A549 (cell line): ENCODE data around the gene FAM153A. TPM values are rescaled to one million over a fixed set of nuclear protein-coding genes. Genes with fewer than 3 reads are reported as not detected.
"Not testable (repeated sequence)": the region's sequence is repeated elsewhere in the genome, so short reads cannot be mapped to it uniquely, and the experiment has no call there.

ENCODE experiments used
- ATAC-seq, 2 experiments: fragments of 200-7000 bp in 1 of 2; fragments of >200 bp in 1 of 2; cut with Nextera tagmentation in 1 of 2; cut with Tn5 transposase in 1 of 2; 3 replicates each; pipeline versions ENCODE4 v1.8.0 to v1.9.1; 2018 to 2020; ENCODE audit warnings: mild to moderate bottlenecking in 1 of 2, moderate library complexity in 1 of 2
- CTCF ChIA-PET: fragments of 300-600 bp; sonication (Branson Sonifier 250); formaldehyde crosslinking; extraction: SDS; loops from one replicate; lab custom pipeline; 2021; ENCODE audit warnings: antibody characterized with exemption, inconsistent platforms; lab: Yijun Ruan, JAX
- POLR2A ChIA-PET: fragments of 350-600 bp; formaldehyde crosslinking; extraction: SDS; loops from one replicate; lab custom pipeline; 2021; ENCODE audit warnings: antibody characterized with exemption, inconsistent platforms; lab: Yijun Ruan, JAX
- DNase-seq, 2 experiments: peaks; one replicate each; pipeline versions ENCODE4 v3.0.0 to v3.0.0-alpha.2; 2011 to 2016; ENCODE audit warnings: low read depth in 1 of 2, low spot score in 1 of 2
- FAIRE-seq: peaks from 2 replicates; lab custom pipeline; 2011; peaks lifted over from hg19 to GRCh38; lab: Jason Lieb, UNC
- H3K27ac ChIP-seq, 2 experiments: fragments of >200 bp; sonication (Bioruptor Twin); formaldehyde crosslinking; 3 replicates each; pipeline ENCODE4 v1.5.1; 2016 to 2017
- H3K4me1 ChIP-seq: fragments of >200 bp; sonication (Bioruptor Twin); formaldehyde crosslinking; 3 replicates; pipeline ENCODE4 v1.6.1; 2016
- H3K4me2 ChIP-seq: fragments of >200 bp; sonication (Bioruptor Twin); formaldehyde crosslinking; 3 replicates; pipeline ENCODE4 v1.6.1; 2016
- H3K4me3 ChIP-seq: fragments of >200 bp; sonication (Bioruptor Twin); formaldehyde crosslinking; 3 replicates; pipeline ENCODE4 v1.5.1; 2016
- H3K9me3 ChIP-seq: fragments of >200 bp; sonication (Bioruptor Twin); formaldehyde crosslinking; 3 replicates; pipeline ENCODE4 v1.6.1; 2016
- WGBS: methylation state at CpG from one replicate; pipeline ENCODE4 v1.1.6; 2017; ENCODE audit errors: missing lambda C conversion rate; 5-methylcytosine and 5-hydroxymethylcytosine counted together
- polyA plus RNA-seq, 4 experiments: library from polyadenylated mRNA; depleted of rRNA in 3 of 4; stranded (reverse); fragments of >200 nt; fragmentation: RNase III in 1 of 4; extraction: RNeasy Plus Mini Kit Qiagen cat#74134 plus additional on column Dnase treatment in 1 of 4; gene quantifications; 2 replicates in 3 of 4; 3 replicates in 1 of 4; pipeline ENCODE4 v1.2.3, GENCODE V29; 2011 to 2017

The FAM153A gene
- polyA plus RNA-seq, 2 of the 4 experiments (the other 2 are of a cell fraction): not detected

- ATAC-seq, H3K4me3 ChIP-seq, H3K4me1 ChIP-seq, CTCF ChIA-PET, POLR2A ChIA-PET, H3K27ac ChIP-seq, H3K9me3 ChIP-seq, DNase-seq, H3K4me2 ChIP-seq, FAIRE-seq: not testable (repeated sequence)
- WGBS: 50% methylated on average over 4 of the region's 7 CpGs
These were observed 57.8 kb downstream of the FAM153A start for GRCh38 chr5:177724858-177725257.

GRCh38 chr5:177723831-177724485 lies 58.7 kb downstream of the FAM153A start:
- POLR2A ChIA-PET, CTCF ChIA-PET, FAIRE-seq: not testable (repeated sequence)

GRCh38 chr5:177722829-177723228 lies 59.9 kb downstream of the FAM153A start:
- FAIRE-seq, H3K4me3 ChIP-seq, H3K4me2 ChIP-seq, DNase-seq, H3K27ac ChIP-seq, CTCF ChIA-PET, POLR2A ChIA-PET, H3K4me1 ChIP-seq, H3K9me3 ChIP-seq, ATAC-seq: not testable (repeated sequence)
- WGBS: 28% methylated on average over 3 of the region's 8 CpGs

More at GRCh38 chr5:177723831-177724485, 58.7 kb downstream of the FAM153A start:
- not testable (repeated sequence) for ATAC-seq, H3K4me2 ChIP-seq, H3K4me3 ChIP-seq, H3K4me1 ChIP-seq, H3K27ac ChIP-seq, DNase-seq, H3K9me3 ChIP-seq
- WGBS: 90% methylated on average over 2 of the region's 6 CpGs

GRCh38 chr5:177719989-177720388 lies 62.7 kb downstream of the FAM153A start:
- H3K9me3 ChIP-seq, POLR2A ChIA-PET, H3K4me1 ChIP-seq, H3K4me3 ChIP-seq, ATAC-seq, DNase-seq, FAIRE-seq, CTCF ChIA-PET, H3K27ac ChIP-seq, H3K4me2 ChIP-seq: not testable (repeated sequence)
- no CpG with 5 or more reads among the region's 8 CpGs for WGBS

GRCh38 chr5:177715423-177715822 lies 67.3 kb downstream of the FAM153A start:
- POLR2A ChIA-PET, H3K9me3 ChIP-seq, ATAC-seq, H3K4me1 ChIP-seq, H3K4me3 ChIP-seq, FAIRE-seq, H3K27ac ChIP-seq, DNase-seq, H3K4me2 ChIP-seq: not testable (repeated sequence)
- WGBS: 61% methylated on average over 1 of the region's 1 CpG
- CTCF ChIA-PET: interaction anchor here (0.7 kb wide), 1 partner anchor 108 kb away, joined by 3 read pairs; no protein-coding TSS in a partner anchor

- H3K4me1 ChIP-seq, H3K4me3 ChIP-seq, ATAC-seq, H3K4me2 ChIP-seq, H3K9me3 ChIP-seq, POLR2A ChIA-PET, H3K27ac ChIP-seq, DNase-seq, CTCF ChIA-PET: not testable (repeated sequence)
- WGBS: 49% methylated on average over 7 of the region's 22 CpGs
- peak; percentile 36 for FAIRE-seq
These were observed 86.6 kb downstream of the FAM153A start for GRCh38 chr5:177696100-177696499.

GRCh38 chr5:177695356-177695930 lies 87.3 kb downstream of the FAM153A start:
- H3K4me1 ChIP-seq, FAIRE-seq, H3K4me2 ChIP-seq, H3K4me3 ChIP-seq, CTCF ChIA-PET, DNase-seq, ATAC-seq, POLR2A ChIA-PET, H3K9me3 ChIP-seq, H3K27ac ChIP-seq: not testable (repeated sequence)
- 61% methylated on average over 9 of the region's 12 CpGs for WGBS

GRCh38 chr5:177694518-177694835 lies 88.2 kb downstream of the FAM153A start:
- H3K9me3 ChIP-seq, POLR2A ChIA-PET, H3K4me1 ChIP-seq, H3K4me2 ChIP-seq, H3K4me3 ChIP-seq, FAIRE-seq, CTCF ChIA-PET, DNase-seq, H3K27ac ChIP-seq: not testable (repeated sequence)
- ATAC-seq: 0 out of 6 replicates have a peak, but pooled peaks of 1 of the 2 experiments have one; percentile 9
- no CpG with 5 or more reads among the region's 2 CpGs for WGBS

GRCh38 chr5:177693671-177694517 lies 88.8 kb downstream of the FAM153A start:
- 42% methylated on average over 6 of the region's 8 CpGs for WGBS
- H3K4me3 ChIP-seq, H3K9me3 ChIP-seq, H3K4me2 ChIP-seq, FAIRE-seq, POLR2A ChIA-PET, DNase-seq, CTCF ChIA-PET, H3K27ac ChIP-seq, H3K4me1 ChIP-seq: not testable (repeated sequence)
- peak; percentile 31 to 44; a peak in 2 of 6 replicates for ATAC-seq

- H3K4me3 ChIP-seq, POLR2A ChIA-PET, H3K9me3 ChIP-seq, H3K27ac ChIP-seq, H3K4me1 ChIP-seq, DNase-seq, FAIRE-seq, CTCF ChIA-PET, H3K4me2 ChIP-seq: not testable (repeated sequence)
- WGBS: 78% methylated on average over 5 of the region's 7 CpGs
- peak; percentile 22 to 45; a peak in 3 of 6 replicates for ATAC-seq
These were observed 89.7 kb downstream of the FAM153A start for GRCh38 chr5:177692969-177693368.

GRCh38 chr5:177692507-177692906 lies 90.2 kb downstream of the FAM153A start:
- not testable (repeated sequence) for ATAC-seq

More at GRCh38 chr5:177692507-177692906, 90.2 kb downstream of the FAM153A start:
- DNase-seq, CTCF ChIA-PET, H3K9me3 ChIP-seq, H3K4me3 ChIP-seq, POLR2A ChIA-PET, FAIRE-seq, H3K4me2 ChIP-seq, H3K4me1 ChIP-seq, H3K27ac ChIP-seq: not testable (repeated sequence)
- 0% methylated on average over 1 of the region's 1 CpG for WGBS
